ENCODE measurements around the gene MAPK8IP3. TPM values are rescaled to one million over a fixed set of nuclear protein-coding genes. Genes with fewer than 3 reads are reported as not detected.

The MAPK8IP3 gene
- total and polyA plus RNA-seq, 8 donors, result 25.5 to 244 (median 50.3) TPM

GRCh38 chr16:1760911-1761310 is 54.9 kb downstream of the MAPK8IP3 start:
- H3K4me1 ChIP-seq, result no peaks in the 10 kb centered on the region
- H3K9me3 ChIP-seq, result no peaks in the 10 kb centered on the region
- DNase-seq (no peak), ATAC-seq (no peak), FAIRE-seq (no peak)
- no peak overlapping the region for H3K4me3 ChIP-seq
- no peak overlapping the region for H3K27ac ChIP-seq
- intact Hi-C loops (cut with DNase I), result no loop called here
- WGBS, 2 donors, result 92 to 94% methylated on average over 14 to 15 of the region's 15 CpGs
- TF ChIP-seq CTCF (IDR thresholded peaks at IDR 0.05), result no peak
- H3K27me3 ChIP-seq, result no peaks in the 10 kb centered on the region
- peaks cover 0 to 46% (median 27%) of the 10 kb centered on the region in 3 donors for H3K36me3 ChIP-seq

GRCh38 chr16:1761751-1762150 is 55.8 kb downstream of the MAPK8IP3 start:
- H3K27ac ChIP-seq, result no peak overlapping the region
- intact Hi-C loops (cut with DNase I), result no loop called here
- H3K9me3 ChIP-seq, result no peaks in the 10 kb centered on the region

GRCh38 chr16:1762196-1762878 is 56.3 kb downstream of the MAPK8IP3 start:
- peaks cover 0 to 53% (median 27%) of the 10 kb centered on the region in 3 donors for H3K36me3 ChIP-seq
- WGBS, 2 donors, result 90 to 92% methylated on average over 26 to 30 of the region's 30 CpGs

More at GRCh38 chr16:1761751-1762150, 55.8 kb downstream of the MAPK8IP3 start:
- no peaks in the 10 kb centered on the region for H3K27me3 ChIP-seq
- DNase-seq (peak in 2 of 6 donors; percentile 51 to 71), ATAC-seq (no peak), FAIRE-seq (no peak)
- no peaks in the 10 kb centered on the region for H3K4me1 ChIP-seq
- peaks cover 0 to 53% (median 27%) of the 10 kb centered on the region in 3 donors for H3K36me3 ChIP-seq
- TF ChIP-seq CTCF (IDR thresholded peaks at IDR 0.05), result no peak
- H3K4me3 ChIP-seq, result no peak overlapping the region
- 92 to 96% methylated on average over 15 of the region's 15 CpGs for WGBS, 2 donors

GRCh38 chr16:1762879-1763520 is 57.0 kb downstream of the MAPK8IP3 start:
- intact Hi-C loops (cut with DNase I), result no loop called here
- Histone ChIP-seq H3K27ac (no peak overlapping the region), H3K36me3 (peaks cover 0 to 60% (median 27%) of the 10 kb centered on the region in 3 donors), H3K4me3 (no peak overlapping the region), H3K27me3 (no peaks in the 10 kb centered on the region), H3K9me3 (no peaks in the 10 kb centered on the region), H3K4me1 (no peaks in the 10 kb centered on the region)
- ATAC-seq, result no peak
- DNase-seq, result peak in 3 of 6 donors; percentile 58 to 84 (median 62)
- WGBS, 2 donors, result 91 to 92% methylated on average over 24 of the region's 24 CpGs
- no peak for TF ChIP-seq CTCF (IDR thresholded peaks at IDR 0.05)
- FAIRE-seq, result no peak

More at GRCh38 chr16:1762196-1762878, 56.3 kb downstream of the MAPK8IP3 start:
- FAIRE-seq, result no peak
- intact Hi-C loops (cut with DNase I), result no loop called here
- no peaks in the 10 kb centered on the region for H3K27me3 ChIP-seq
- TF ChIP-seq CTCF (IDR thresholded peaks at IDR 0.05), result no peak
- no peak overlapping the region for H3K4me3 ChIP-seq
- no peak for ATAC-seq
- peak in 1 of 6 donors; percentile 53 for DNase-seq
- no peaks in the 10 kb centered on the region for H3K4me1 ChIP-seq
- no peaks in the 10 kb centered on the region for H3K9me3 ChIP-seq
- no peak overlapping the region for H3K27ac ChIP-seq
